NCI-H1694 treated with DMSO at 0.1 percent for 48 hours (cell line): ENCODE data around the gene NUDT16L1.
"Not testable (repeated sequence)": the region's sequence is repeated elsewhere in the genome, so short reads cannot be mapped to it uniquely, and the experiment has no call there.

Source experiments
- DNase-seq: peaks from one replicate; lab custom pipeline; 2025; lab: John Stamatoyannopoulos, UW

NUDT16L1 gene

GRCh38 chr16:4718466-4718865 is 25.1 kb downstream of the NUDT16L1 start:
- no peak for DNase-seq

GRCh38 chr16:4723071-4723767 is 29.9 kb downstream of the NUDT16L1 start:
- DNase-seq = no peak

GRCh38 chr16:4724661-4725270 is 31.4 kb downstream of the NUDT16L1 start:
- DNase-seq = no peak

GRCh38 chr16:4726616-4727015 is 33.3 kb downstream of the NUDT16L1 start:
- no peak for DNase-seq

- no peak for DNase-seq
These were observed 35.3 kb downstream of the NUDT16L1 start for GRCh38 chr16:4728676-4729075.

GRCh38 chr16:4729876-4730275 is 36.5 kb downstream of the NUDT16L1 start:
- no peak for DNase-seq

- DNase-seq = no peak
These were observed 39.9 kb downstream of the NUDT16L1 start for GRCh38 chr16:4733211-4733742.

- no peak for DNase-seq
These were observed 40.3 kb downstream of the NUDT16L1 start for GRCh38 chr16:4733747-4734062.

- peak; percentile 44 for DNase-seq
These were observed 40.8 kb downstream of the NUDT16L1 start, which contains the start of the genes ANKS3 and DNAAF8 for GRCh38 chr16:4734063-4734729. ANKS3 (minus strand) TSS chr16:4734271; CDS start chr16:4730149, 4,122 bp downstream. DNAAF8 (plus strand) TSS chr16:4734537; CDS start chr16:4736515, 1,978 bp downstream.

GRCh38 chr16:4734730-4735535 is 41.6 kb downstream of the NUDT16L1 start:
- DNase-seq = peak; percentile 30

- no peak for DNase-seq
These were observed 43.2 kb downstream of the NUDT16L1 start for GRCh38 chr16:4736546-4736945.

GRCh38 chr16:4737545-4737944 is 44.2 kb downstream of the NUDT16L1 start:
- no peak for DNase-seq

- DNase-seq = not testable (repeated sequence)
These were observed 45.0 kb downstream of the NUDT16L1 start for GRCh38 chr16:4738370-4738769.

GRCh38 chr16:4743226-4743878 is 50.0 kb downstream of the NUDT16L1 start:
- DNase-seq = no peak

- no peak for DNase-seq
These were observed 51.4 kb downstream of the NUDT16L1 start for GRCh38 chr16:4744555-4745273.

- no peak for DNase-seq
These were observed 51.9 kb downstream of the NUDT16L1 start for GRCh38 chr16:4745274-4745569.
